HEK293T (cell line): ENCODE measurements around the gene L2HGDH.

ENCODE experiments used
- BHLHE40 ChIP-seq: fragments of 450-650 bp; IDR thresholded peaks from 2 replicates; pipeline ENCODE4 v1.6.1; 2016; ENCODE audit warnings: mild to moderate bottlenecking, moderate library complexity, borderline replicate concordance
- CTBP1 ChIP-seq: fragments of 450-650 bp; IDR thresholded peaks from 2 replicates; pipeline ENCODE4 v1.6.1; 2016; ENCODE audit warnings: borderline replicate concordance
- ELF4 ChIP-seq: fragments of 450-650 bp; IDR thresholded peaks from 2 replicates; pipeline ENCODE4 v1.6.1; 2017; ENCODE audit warnings: antibody characterized with exemption
- FOXA1 ChIP-seq: fragments of 450-650 bp; IDR thresholded peaks from 2 replicates; pipeline ENCODE4 v1.6.1; 2016; ENCODE audit warnings: mild to moderate bottlenecking
- FOXK2 ChIP-seq: fragments of 450-650 bp; IDR thresholded peaks from 2 replicates; pipeline ENCODE4 v1.6.1; 2016; ENCODE audit warnings: mild to moderate bottlenecking
- FOXM1 ChIP-seq: fragments of 450-650 bp; IDR thresholded peaks from 2 replicates; pipeline ENCODE4 v1.6.1; 2017; ENCODE audit warnings: mild to moderate bottlenecking, borderline replicate concordance
- HDGF ChIP-seq: fragments of 450-650 bp; IDR thresholded peaks from 2 replicates; pipeline ENCODE4 v1.6.1; 2017; ENCODE audit warnings: antibody characterized with exemption, borderline replicate concordance
- L3MBTL2 ChIP-seq: fragments of 450-650 bp; conservative IDR thresholded peaks from 2 replicates; pipeline ENCODE4 v1.6.1; 2016; ENCODE audit warnings: mild to moderate bottlenecking
- LEF1 ChIP-seq: fragments of 450-650 bp; IDR thresholded peaks from 2 replicates; pipeline ENCODE4 v1.6.1; 2017; ENCODE audit warnings: mild to moderate bottlenecking, borderline replicate concordance
- NFRKB ChIP-seq: fragments of 450-650 bp; IDR thresholded peaks from 2 replicates; pipeline ENCODE4 v1.6.1; 2016; ENCODE audit warnings: mild to moderate bottlenecking, moderate library complexity
- SP1 ChIP-seq: fragments of 450-650 bp; IDR thresholded peaks from 2 replicates; pipeline ENCODE4 v1.6.1; 2017
- SUZ12 ChIP-seq: fragments of 450-650 bp; IDR thresholded peaks from 2 replicates; pipeline ENCODE4 v1.6.1; 2016; ENCODE audit warnings: mild to moderate bottlenecking
- TARDBP ChIP-seq: fragments of 450-650 bp; IDR thresholded peaks from 2 replicates; pipeline ENCODE4 v1.6.1; 2016

- no peak for TF ChIP-seq FOXK2
- no peak for TF ChIP-seq FOXA1
- TF ChIP-seq HDGF, result no peak
- TF ChIP-seq SUZ12, result no peak
- no peak for TF ChIP-seq NFRKB
- TF ChIP-seq BHLHE40, result no peak
- TF ChIP-seq L3MBTL2, result no peak
- TF ChIP-seq LEF1, result no peak
- no peak for TF ChIP-seq SP1
- TF ChIP-seq TARDBP, result no peak
- TF ChIP-seq CTBP1, result no peak
- no peak for TF ChIP-seq ELF4
- no peak for TF ChIP-seq FOXM1
Observed at GRCh38 chr14:50340045-50340444, 28.0 kb upstream of the L2HGDH start.
